HG03060 (cell line): ENCODE results near the gene EIF2A.

Experiments used
- ATAC-seq: cut with Tn5 transposase; IDR thresholded peaks from one replicate; pipeline ENCODE4 v1.9.1; 2021; ENCODE audit warnings: low read depth, moderate number of reproducible peaks; ENCODE audit not compliant: unreplicated experiment

Gene EIF2A

GRCh38 chr3:150627557-150627956 is 81.0 kb downstream of the EIF2A start:
- ATAC-seq, result no peak

GRCh38 chr3:150631515-150632221 is 85.1 kb downstream of the EIF2A start:
- no peak for ATAC-seq

- ATAC-seq, result no peak
Observed at GRCh38 chr3:150635076-150635475, 88.5 kb downstream of the EIF2A start.

- no peak for ATAC-seq
Observed at GRCh38 chr3:150635526-150635925, 88.9 kb downstream of the EIF2A start.
